ENCODE data around the gene MYL4.
"Not testable (repeated sequence)": the region's sequence is repeated elsewhere in the genome, so short reads cannot be mapped to it uniquely, and the experiment has no call there.

Gene MYL4

GRCh38 chr17:47267354-47267828 is 58.2 kb downstream of the MYL4 start:
- no peaks in the 10 kb centered on the region for H3K4me1 ChIP-seq (ENCODE audit: insufficient read depth, low read length)
- H3K9me3 ChIP-seq (ENCODE audit: insufficient read depth, low read depth, low read length) = no peaks in the 10 kb centered on the region
- no peaks in the 10 kb centered on the region for H3K27me3 ChIP-seq (ENCODE audit: insufficient read depth, low read length)
- H3K27ac ChIP-seq (ENCODE audit: low read length) = no peak overlapping the region
- no peak overlapping the region for H3K9ac ChIP-seq (ENCODE audit: low read depth, low read length)
- H3K36me3 ChIP-seq (ENCODE audit: insufficient read depth, low read depth, low read length) = no peaks in the 10 kb centered on the region
- no peak overlapping the region for H3K4me3 ChIP-seq (ENCODE audit: low read length)

- H3K4me1 ChIP-seq (ENCODE audit: insufficient read depth, low read length); H3K27me3 ChIP-seq (ENCODE audit: insufficient read depth, low read length); H3K9ac ChIP-seq (ENCODE audit: low read depth, low read length); H3K9me3 ChIP-seq (ENCODE audit: insufficient read depth, low read depth, low read length); H3K4me3 ChIP-seq (ENCODE audit: low read length); H3K27ac ChIP-seq (ENCODE audit: low read length); H3K36me3 ChIP-seq (ENCODE audit: insufficient read depth, low read depth, low read length): not testable (repeated sequence)
Observed at GRCh38 chr17:47268964-47269363, 59.8 kb downstream of the MYL4 start.

DNA sequence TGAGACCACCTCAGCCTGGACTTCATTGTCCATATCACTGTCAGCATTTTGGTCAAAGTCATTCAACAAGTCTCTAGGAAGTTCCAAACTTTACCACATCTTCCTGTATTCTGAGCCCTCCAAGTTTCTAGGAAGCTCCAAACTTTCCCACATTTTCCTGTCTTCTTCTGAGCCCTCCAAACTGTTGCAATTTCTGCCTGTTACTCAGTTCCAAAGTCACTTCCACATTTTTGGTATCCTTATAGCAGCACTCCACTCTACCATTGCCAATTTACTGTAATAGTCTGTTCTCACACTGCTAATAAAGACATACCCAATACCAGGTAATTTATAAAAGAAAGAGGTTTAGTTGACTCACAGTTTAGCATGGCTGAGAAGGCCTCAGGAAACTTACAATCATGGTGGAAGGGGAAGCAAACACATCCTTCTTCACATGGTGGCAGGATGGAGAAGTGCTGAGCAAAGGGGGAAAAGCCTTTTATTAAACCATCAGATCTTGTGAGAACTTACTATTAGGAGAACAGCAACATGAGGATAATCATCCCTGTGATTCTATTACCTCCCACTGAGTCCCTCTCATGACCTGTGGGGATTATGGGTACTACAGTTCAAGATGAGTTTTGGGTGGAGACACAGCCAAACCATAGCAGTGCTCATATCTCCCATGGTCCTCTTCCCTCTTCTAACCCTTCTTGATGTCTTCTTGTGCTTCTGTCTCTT is 60.6 kb downstream of the MYL4 start:
- not testable (repeated sequence) for H3K4me3 ChIP-seq (ENCODE audit: low read length); H3K9me3 ChIP-seq (ENCODE audit: insufficient read depth, low read depth, low read length); H3K9ac ChIP-seq (ENCODE audit: low read depth, low read length); H3K27ac ChIP-seq (ENCODE audit: low read length); H3K27me3 ChIP-seq (ENCODE audit: insufficient read depth, low read length); H3K36me3 ChIP-seq (ENCODE audit: insufficient read depth, low read depth, low read length); H3K4me1 ChIP-seq (ENCODE audit: insufficient read depth, low read length)

DNA sequence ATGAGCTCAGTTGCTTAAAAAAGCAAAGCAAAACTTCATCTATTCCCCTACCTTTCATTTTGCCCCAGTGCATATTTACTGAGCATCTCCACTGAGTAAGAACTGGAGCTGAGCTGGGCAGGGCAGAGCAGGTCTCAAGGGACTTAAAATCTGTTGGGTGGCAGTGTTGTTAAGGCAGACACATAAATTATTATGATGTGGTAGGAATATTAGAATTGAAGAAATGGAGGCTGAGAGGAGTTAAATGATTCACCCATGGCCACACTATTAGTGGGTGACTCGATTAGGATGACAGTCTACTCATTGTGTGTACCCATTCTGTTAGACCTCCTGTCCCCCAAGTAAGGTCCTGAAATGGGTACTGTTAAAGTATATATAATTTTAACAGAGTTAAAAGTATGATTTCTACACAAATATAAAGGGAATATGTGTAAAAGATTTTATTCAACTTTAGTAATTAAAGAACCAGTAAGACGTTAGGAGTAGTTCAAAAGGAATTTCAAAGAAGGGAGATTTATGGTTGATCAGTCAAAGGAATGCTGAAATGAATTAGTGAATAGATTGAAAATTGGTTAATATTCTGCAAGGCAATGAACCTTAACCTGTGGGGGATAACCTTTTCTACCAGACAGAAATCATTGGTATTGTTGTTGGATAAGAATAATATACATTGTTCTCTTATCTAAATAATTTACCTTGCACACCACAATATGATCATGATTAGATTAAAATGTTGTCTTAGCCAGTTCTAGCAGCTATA is 62.0 kb downstream of the MYL4 start:
- no peak overlapping the region for H3K9ac ChIP-seq (ENCODE audit: low read depth, low read length)
- H3K4me3 ChIP-seq (ENCODE audit: low read length) = no peak overlapping the region
- no peaks in the 10 kb centered on the region for H3K9me3 ChIP-seq (ENCODE audit: insufficient read depth, low read depth, low read length)
- peaks cover 16% of the 10 kb centered on the region; the same call in 1 of the 2 replicates for H3K4me1 ChIP-seq (ENCODE audit: insufficient read depth, low read length)
- no peak overlapping the region for H3K27ac ChIP-seq (ENCODE audit: low read length)
- no peaks in the 10 kb centered on the region for H3K27me3 ChIP-seq (ENCODE audit: insufficient read depth, low read length)
- no peaks in the 10 kb centered on the region for H3K36me3 ChIP-seq (ENCODE audit: insufficient read depth, low read depth, low read length)

DNA sequence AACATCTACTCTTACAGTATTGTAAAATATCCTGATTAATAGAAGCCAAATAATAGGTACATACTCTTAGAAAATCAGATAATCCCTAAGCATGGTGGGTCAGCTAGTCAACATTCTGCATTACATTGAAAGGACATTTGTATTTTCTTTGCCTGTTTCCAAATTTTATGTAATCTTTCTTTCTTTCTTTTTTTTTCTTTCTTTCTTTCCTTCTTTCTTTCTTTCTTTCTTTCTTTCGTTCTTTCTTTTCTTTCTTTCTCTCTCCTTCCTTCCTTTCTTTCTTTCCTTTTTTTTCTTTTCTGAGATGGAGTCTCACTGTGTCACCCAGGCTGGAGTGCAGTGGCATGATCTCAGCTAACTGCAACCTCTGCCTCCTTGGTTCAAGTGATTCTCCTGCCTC is 63.3 kb downstream of the MYL4 start:
- H3K4me3 ChIP-seq (ENCODE audit: low read length) = no peak overlapping the region
- H3K36me3 ChIP-seq (ENCODE audit: insufficient read depth, low read depth, low read length) = no peaks in the 10 kb centered on the region

GRCh38 chr17:47273245-47273644 is 64.1 kb downstream of the MYL4 start:
- H3K27ac ChIP-seq (ENCODE audit: low read length) = no peak overlapping the region
- H3K4me3 ChIP-seq (ENCODE audit: low read length) = no peak overlapping the region
- no peak overlapping the region for H3K9ac ChIP-seq (ENCODE audit: low read depth, low read length)
- H3K36me3 ChIP-seq (ENCODE audit: insufficient read depth, low read depth, low read length) = no peaks in the 10 kb centered on the region
- H3K9me3 ChIP-seq (ENCODE audit: insufficient read depth, low read depth, low read length) = no peaks in the 10 kb centered on the region
- no peaks in the 10 kb centered on the region for H3K27me3 ChIP-seq (ENCODE audit: insufficient read depth, low read length)
- H3K4me1 ChIP-seq (ENCODE audit: insufficient read depth, low read length) = peaks cover 21% of the 10 kb centered on the region; the same call in 1 of the 2 replicates

More for the DNA sequence above, 63.3 kb downstream of the MYL4 start:
- peaks cover 21% of the 10 kb centered on the region; the same call in 1 of the 2 replicates for H3K4me1 ChIP-seq (ENCODE audit: insufficient read depth, low read length)
- no peaks in the 10 kb centered on the region for H3K27me3 ChIP-seq (ENCODE audit: insufficient read depth, low read length)
- no peak overlapping the region for H3K9ac ChIP-seq (ENCODE audit: low read depth, low read length)
- H3K9me3 ChIP-seq (ENCODE audit: insufficient read depth, low read depth, low read length) = no peaks in the 10 kb centered on the region
- no peak overlapping the region for H3K27ac ChIP-seq (ENCODE audit: low read length)
